ENCODE data around the gene MOBP.

The MOBP gene

GRCh38 chr3:39515681-39516441 is 48.4 kb downstream of the MOBP start:
- H3K27me3 ChIP-seq (ENCODE audit: insufficient read depth, low read length), result no peaks in the 10 kb centered on the region
- H3K36me3 ChIP-seq (ENCODE audit: insufficient read depth, low read length), result no peaks in the 10 kb centered on the region
- H3K9me3 ChIP-seq (ENCODE audit: low read length), result no peaks in the 10 kb centered on the region
- no peaks in the 10 kb centered on the region for H3K4me1 ChIP-seq (ENCODE audit: insufficient read depth, low read length)
- no peak overlapping the region for H2AFZ ChIP-seq (ENCODE audit: low read depth, low read length)
- H3K4me3 ChIP-seq (ENCODE audit: low read length), result no peak overlapping the region

- H3K4me1 ChIP-seq (ENCODE audit: insufficient read depth, low read length), result no peaks in the 10 kb centered on the region
- no peak overlapping the region for H2AFZ ChIP-seq (ENCODE audit: low read depth, low read length)
- no peak overlapping the region for H3K4me3 ChIP-seq (ENCODE audit: low read length)
- no peaks in the 10 kb centered on the region for H3K36me3 ChIP-seq (ENCODE audit: insufficient read depth, low read length)
- H3K27me3 ChIP-seq (ENCODE audit: insufficient read depth, low read length), result no peaks in the 10 kb centered on the region
- no peaks in the 10 kb centered on the region for H3K9me3 ChIP-seq (ENCODE audit: low read length)
Measured at GRCh38 chr3:39519103-39519502, 51.6 kb downstream of the MOBP start.

- H3K36me3 ChIP-seq (ENCODE audit: insufficient read depth, low read length), result no peaks in the 10 kb centered on the region
- no peak overlapping the region for H3K4me3 ChIP-seq (ENCODE audit: low read length)
- H3K27me3 ChIP-seq (ENCODE audit: insufficient read depth, low read length), result no peaks in the 10 kb centered on the region
- H3K9me3 ChIP-seq (ENCODE audit: low read length), result no peaks in the 10 kb centered on the region
- no peaks in the 10 kb centered on the region for H3K4me1 ChIP-seq (ENCODE audit: insufficient read depth, low read length)
- H2AFZ ChIP-seq (ENCODE audit: low read depth, low read length), result no peak overlapping the region
Measured at GRCh38 chr3:39519554-39520288, 52.2 kb downstream of the MOBP start.

DNA sequence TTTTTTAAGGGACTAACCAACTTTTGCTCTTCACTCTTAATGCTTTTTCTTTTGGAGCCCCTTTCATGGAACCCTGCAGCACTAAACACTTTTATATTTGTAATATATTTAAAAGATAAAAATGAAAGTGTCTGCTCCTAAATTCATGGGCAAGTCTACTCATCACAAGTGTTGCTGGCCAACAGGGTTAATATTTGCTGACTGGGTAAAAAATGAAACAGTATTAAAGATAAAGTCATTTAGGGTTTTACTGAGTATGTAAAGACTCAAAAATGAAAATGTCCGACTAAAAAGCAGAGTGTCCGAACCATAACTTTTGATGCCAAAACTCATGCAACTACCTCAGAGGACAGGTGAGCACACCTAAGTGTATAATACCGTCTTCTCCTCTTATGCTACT is 54.0 kb downstream of the MOBP start:
- Histone ChIP-seq H3K4me1 (ENCODE audit: insufficient read depth, low read length) (no peaks in the 10 kb centered on the region), H3K27me3 (ENCODE audit: insufficient read depth, low read length) (no peaks in the 10 kb centered on the region), H3K4me3 (ENCODE audit: low read length) (no peak overlapping the region), H3K9me3 (ENCODE audit: low read length) (no peaks in the 10 kb centered on the region), H2AFZ (ENCODE audit: low read depth, low read length) (no peak overlapping the region), H3K36me3 (ENCODE audit: insufficient read depth, low read length) (no peaks in the 10 kb centered on the region)

GRCh38 chr3:39524107-39524506 is 56.6 kb downstream of the MOBP start:
- Histone ChIP-seq H3K4me1 (ENCODE audit: insufficient read depth, low read length) (no peaks in the 10 kb centered on the region), H3K27me3 (ENCODE audit: insufficient read depth, low read length) (no peaks in the 10 kb centered on the region), H2AFZ (ENCODE audit: low read depth, low read length) (no peak overlapping the region), H3K4me3 (ENCODE audit: low read length) (no peak overlapping the region), H3K9me3 (ENCODE audit: low read length) (no peaks in the 10 kb centered on the region), H3K36me3 (ENCODE audit: insufficient read depth, low read length) (no peaks in the 10 kb centered on the region)

GRCh38 chr3:39528844-39529243 is 61.4 kb downstream of the MOBP start:
- Histone ChIP-seq H3K27me3 (ENCODE audit: insufficient read depth, low read length) (no peaks in the 10 kb centered on the region), H3K9me3 (ENCODE audit: low read length) (no peaks in the 10 kb centered on the region), H2AFZ (ENCODE audit: low read depth, low read length) (no peak overlapping the region), H3K36me3 (ENCODE audit: insufficient read depth, low read length) (no peaks in the 10 kb centered on the region), H3K4me1 (ENCODE audit: insufficient read depth, low read length) (no peaks in the 10 kb centered on the region), H3K4me3 (ENCODE audit: low read length) (no peak overlapping the region)

GRCh38 chr3:39529577-39529976 is 62.1 kb downstream of the MOBP start:
- Histone ChIP-seq H3K4me3 (ENCODE audit: low read length) (no peak overlapping the region), H3K36me3 (ENCODE audit: insufficient read depth, low read length) (no peaks in the 10 kb centered on the region), H3K27me3 (ENCODE audit: insufficient read depth, low read length) (no peaks in the 10 kb centered on the region), H3K9me3 (ENCODE audit: low read length) (no peaks in the 10 kb centered on the region), H3K4me1 (ENCODE audit: insufficient read depth, low read length) (no peaks in the 10 kb centered on the region), H2AFZ (ENCODE audit: low read depth, low read length) (no peak overlapping the region)

DNA sequence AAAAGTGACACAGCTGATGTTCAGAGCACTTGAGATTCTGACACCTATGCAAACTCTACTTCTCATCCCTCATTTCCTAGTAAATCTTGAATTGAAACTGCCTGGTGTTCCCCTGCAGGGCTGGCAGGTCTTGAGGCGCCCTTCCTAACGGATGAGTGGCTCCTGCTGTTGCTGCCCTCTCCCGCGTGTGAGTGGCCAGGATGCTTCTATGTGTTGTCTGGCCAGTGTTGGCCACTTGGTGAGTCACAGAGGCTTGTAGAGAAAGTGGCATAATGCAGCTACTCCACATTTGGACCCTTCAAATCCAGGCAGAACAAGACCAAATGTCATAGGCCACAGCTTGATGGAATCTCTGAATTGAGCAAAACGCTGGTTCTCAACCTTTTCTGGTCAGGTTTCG is 63.6 kb downstream of the MOBP start:
- Histone ChIP-seq H3K4me1 (ENCODE audit: insufficient read depth, low read length) (no peaks in the 10 kb centered on the region), H3K36me3 (ENCODE audit: insufficient read depth, low read length) (no peaks in the 10 kb centered on the region), H2AFZ (ENCODE audit: low read depth, low read length) (no peak overlapping the region), H3K9me3 (ENCODE audit: low read length) (no peaks in the 10 kb centered on the region), H3K4me3 (ENCODE audit: low read length) (no peak overlapping the region), H3K27me3 (ENCODE audit: insufficient read depth, low read length) (no peaks in the 10 kb centered on the region)

DNA sequence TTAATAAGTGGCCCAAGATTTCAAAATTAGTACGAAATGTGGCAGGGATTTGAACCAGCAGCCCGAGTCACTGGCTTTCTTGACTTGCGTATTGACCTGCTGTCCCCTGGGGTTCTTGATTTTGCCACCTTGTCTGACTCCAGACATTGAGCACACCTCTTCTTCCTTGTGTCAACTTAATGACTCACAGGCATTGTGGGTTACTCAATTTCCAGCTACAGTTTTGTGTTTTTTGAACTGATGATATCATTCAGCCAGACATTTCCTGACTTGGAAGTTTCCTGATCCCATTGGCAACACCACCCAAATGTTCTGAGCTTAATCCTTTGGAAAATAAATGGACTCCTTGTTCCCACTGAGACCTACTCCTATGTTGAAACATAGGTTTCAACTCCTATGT is 64.2 kb downstream of the MOBP start:
- H2AFZ ChIP-seq (ENCODE audit: low read depth, low read length), result no peak overlapping the region
- no peaks in the 10 kb centered on the region for H3K36me3 ChIP-seq (ENCODE audit: insufficient read depth, low read length)
- no peak overlapping the region for H3K4me3 ChIP-seq (ENCODE audit: low read length)
- H3K9me3 ChIP-seq (ENCODE audit: low read length), result no peaks in the 10 kb centered on the region
- no peaks in the 10 kb centered on the region for H3K27me3 ChIP-seq (ENCODE audit: insufficient read depth, low read length)
- H3K4me1 ChIP-seq (ENCODE audit: insufficient read depth, low read length), result no peaks in the 10 kb centered on the region

DNA sequence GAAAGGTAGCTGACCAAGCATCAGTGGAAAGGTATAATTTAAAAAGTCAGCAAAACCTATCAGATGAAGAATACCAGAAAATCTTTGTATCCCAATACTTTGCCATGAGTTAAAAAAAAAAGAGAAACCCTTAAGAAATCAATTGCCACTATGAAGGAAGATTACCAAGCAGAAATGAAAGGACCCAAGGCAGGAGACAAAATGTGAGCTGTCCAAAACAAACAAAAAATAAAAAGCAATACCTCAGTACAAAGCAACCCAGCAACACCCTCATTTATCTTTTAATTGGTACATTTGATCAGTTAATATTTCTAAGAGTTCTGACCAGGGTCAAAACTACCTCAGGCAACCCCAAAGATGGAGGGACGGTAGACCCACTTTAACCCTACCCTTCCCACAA is 65.3 kb downstream of the MOBP start:
- no peaks in the 10 kb centered on the region for H3K27me3 ChIP-seq (ENCODE audit: insufficient read depth, low read length)
- H3K9me3 ChIP-seq (ENCODE audit: low read length), result no peaks in the 10 kb centered on the region
- no peak overlapping the region for H2AFZ ChIP-seq (ENCODE audit: low read depth, low read length)
- no peaks in the 10 kb centered on the region for H3K4me1 ChIP-seq (ENCODE audit: insufficient read depth, low read length)
- H3K36me3 ChIP-seq (ENCODE audit: insufficient read depth, low read length), result no peaks in the 10 kb centered on the region
- H3K4me3 ChIP-seq (ENCODE audit: low read length), result no peak overlapping the region

DNA sequence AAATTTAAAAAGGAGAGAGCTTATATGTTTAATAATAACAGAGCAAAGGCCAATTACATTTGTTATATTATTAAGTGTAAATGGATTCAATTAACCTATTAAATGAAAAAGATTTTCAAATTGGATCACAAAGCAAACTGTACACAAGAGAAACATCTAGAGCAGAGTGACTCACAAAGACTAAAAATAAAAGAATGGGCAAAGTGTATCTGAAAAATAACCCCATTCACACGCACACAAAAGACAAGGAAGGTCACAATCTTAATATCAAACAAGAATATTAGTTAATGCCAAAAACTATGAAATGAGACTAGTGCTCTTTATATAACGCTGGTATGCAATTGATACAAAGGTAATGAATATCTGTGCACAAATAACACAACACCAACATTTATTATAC is 65.7 kb downstream of the MOBP start:
- Histone ChIP-seq H3K27me3 (ENCODE audit: insufficient read depth, low read length) (no peaks in the 10 kb centered on the region), H2AFZ (ENCODE audit: low read depth, low read length) (no peak overlapping the region), H3K9me3 (ENCODE audit: low read length) (no peaks in the 10 kb centered on the region), H3K4me1 (ENCODE audit: insufficient read depth, low read length) (no peaks in the 10 kb centered on the region), H3K36me3 (ENCODE audit: insufficient read depth, low read length) (no peaks in the 10 kb centered on the region), H3K4me3 (ENCODE audit: low read length) (no peak overlapping the region)

GRCh38 chr3:39540162-39540921 is 72.9 kb downstream of the MOBP start:
- Histone ChIP-seq H3K9me3 (ENCODE audit: low read length) (no peaks in the 10 kb centered on the region), H3K4me1 (ENCODE audit: insufficient read depth, low read length) (no peaks in the 10 kb centered on the region), H3K4me3 (ENCODE audit: low read length) (no peak overlapping the region), H2AFZ (ENCODE audit: low read depth, low read length) (no peak overlapping the region), H3K36me3 (ENCODE audit: insufficient read depth, low read length) (no peaks in the 10 kb centered on the region), H3K27me3 (ENCODE audit: insufficient read depth, low read length) (no peaks in the 10 kb centered on the region)

GRCh38 chr3:39541442-39541841 is 74.0 kb downstream of the MOBP start:
- H3K36me3 ChIP-seq (ENCODE audit: insufficient read depth, low read length), result no peaks in the 10 kb centered on the region
- no peak overlapping the region for H2AFZ ChIP-seq (ENCODE audit: low read depth, low read length)
- no peak overlapping the region for H3K4me3 ChIP-seq (ENCODE audit: low read length)
- no peaks in the 10 kb centered on the region for H3K9me3 ChIP-seq (ENCODE audit: low read length)
- no peaks in the 10 kb centered on the region for H3K27me3 ChIP-seq (ENCODE audit: insufficient read depth, low read length)
- H3K4me1 ChIP-seq (ENCODE audit: insufficient read depth, low read length), result no peaks in the 10 kb centered on the region
